A673 (cell line): ENCODE results near the gene NAPB.

ENCODE experiments used
- EZH2 ChIP-seq: fragments of 200-600 bp; sonication (generic); IDR thresholded peaks from 2 replicates; pipeline ENCODE4 v1.6.1; 2017; ENCODE audit warnings: borderline replicate concordance, low read depth, mild to moderate bottlenecking, mixed read lengths, antibody characterized with exemption, low read length; ENCODE audit not compliant: poor library complexity, severe bottlenecking
- TF ChIP-seq, protein P1 (sequence below): fragments of 300-800, 200-600 bp; sonication (generic); conservative IDR thresholded peaks from 2 replicates; pipeline ENCODE4 v1.5.1; 2017; ENCODE audit warnings: low read depth, mild to moderate bottlenecking, antibody characterized with exemption, low read length, moderate library complexity, mixed read lengths

GRCh38 chr20:23325107-23325506, 96.2 kb downstream of the NAPB start:
- TF ChIP-seq, protein P1, sequence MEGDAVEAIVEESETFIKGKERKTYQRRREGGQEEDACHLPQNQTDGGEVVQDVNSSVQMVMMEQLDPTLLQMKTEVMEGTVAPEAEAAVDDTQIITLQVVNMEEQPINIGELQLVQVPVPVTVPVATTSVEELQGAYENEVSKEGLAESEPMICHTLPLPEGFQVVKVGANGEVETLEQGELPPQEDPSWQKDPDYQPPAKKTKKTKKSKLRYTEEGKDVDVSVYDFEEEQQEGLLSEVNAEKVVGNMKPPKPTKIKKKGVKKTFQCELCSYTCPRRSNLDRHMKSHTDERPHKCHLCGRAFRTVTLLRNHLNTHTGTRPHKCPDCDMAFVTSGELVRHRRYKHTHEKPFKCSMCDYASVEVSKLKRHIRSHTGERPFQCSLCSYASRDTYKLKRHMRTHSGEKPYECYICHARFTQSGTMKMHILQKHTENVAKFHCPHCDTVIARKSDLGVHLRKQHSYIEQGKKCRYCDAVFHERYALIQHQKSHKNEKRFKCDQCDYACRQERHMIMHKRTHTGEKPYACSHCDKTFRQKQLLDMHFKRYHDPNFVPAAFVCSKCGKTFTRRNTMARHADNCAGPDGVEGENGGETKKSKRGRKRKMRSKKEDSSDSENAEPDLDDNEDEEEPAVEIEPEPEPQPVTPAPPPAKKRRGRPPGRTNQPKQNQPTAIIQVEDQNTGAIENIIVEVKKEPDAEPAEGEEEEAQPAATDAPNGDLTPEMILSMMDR = no peak
- no peak for TF ChIP-seq EZH2
